Nephron (organoid): Measurements from ENCODE around the gene HIC2.

Source experiments
- H3K27ac Mint-ChIP-seq, 3 experiments: 2 replicates each; pipeline ENCODE4 v1.8.0; 2020; ENCODE audit warnings: mixed read lengths in 3 of 3, mild to moderate bottlenecking in 2 of 3, moderate library complexity in 1 of 3
- H3K27me3 Mint-ChIP-seq: 2 replicates; pipeline ENCODE4 v1.8.0; 2021; ENCODE audit warnings: low read depth, mild to moderate bottlenecking, moderate library complexity, mixed read lengths
- H3K36me3 Mint-ChIP-seq: 2 replicates; pipeline ENCODE4 v1.8.0; 2020; ENCODE audit warnings: low read depth, mixed read lengths
- H3K4me1 Mint-ChIP-seq: 2 replicates; pipeline ENCODE4 v1.8.0; 2020; ENCODE audit warnings: mixed read lengths
- H3K4me3 Mint-ChIP-seq, 3 experiments: 2 replicates each; pipeline ENCODE4 v1.8.0; 2020; ENCODE audit warnings: mild to moderate bottlenecking in 3 of 3, mixed read lengths in 3 of 3, moderate library complexity in 2 of 3
- H3K9me3 Mint-ChIP-seq: 2 replicates; pipeline ENCODE4 v1.8.0; 2020; ENCODE audit warnings: mixed read lengths
- TF ChIP-seq, protein P1 (sequence below), 3 experiments: fragments of 200-600 bp; sonication (generic); IDR thresholded peaks; one replicate each; pipeline ENCODE4 v1.5.0; 2021; ENCODE audit warnings: antibody characterized with exemption in 3 of 3; ENCODE audit not compliant: unreplicated experiment in 3 of 3

Gene HIC2

DNA sequence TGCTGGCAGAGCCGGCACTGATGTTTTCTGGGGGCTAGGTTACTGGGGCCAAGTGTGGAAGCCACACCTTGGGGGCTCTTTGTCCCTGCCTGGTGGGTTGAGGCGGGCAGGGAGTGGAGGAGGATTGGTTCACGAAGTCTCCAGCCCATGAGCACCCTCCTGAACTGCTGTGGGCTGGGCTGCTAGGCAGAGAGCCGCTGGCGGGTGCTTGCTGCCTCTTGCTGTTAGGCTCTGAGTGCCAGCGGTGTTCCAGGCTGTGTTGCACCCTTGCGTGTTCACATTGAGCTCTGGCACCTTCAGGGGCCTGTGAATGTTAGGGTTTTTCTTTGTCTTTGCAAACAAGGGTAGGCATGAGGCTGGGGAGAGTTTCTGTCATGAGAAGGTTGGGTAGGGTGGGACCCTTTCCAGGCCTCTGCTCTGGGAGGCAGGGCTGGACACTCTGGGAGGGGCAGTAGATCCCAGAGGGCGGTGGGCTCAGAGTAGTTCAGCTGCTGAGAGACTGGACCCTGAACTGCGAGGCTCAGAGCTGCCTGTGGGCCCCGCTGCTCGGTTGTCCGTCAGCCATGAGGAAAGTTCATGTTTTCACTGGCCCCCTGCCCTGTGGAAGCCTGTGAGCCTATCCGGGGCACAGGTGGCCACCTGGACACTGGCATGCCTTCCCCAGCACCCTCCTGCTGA, 26.0 kb downstream of the HIC2 start:
- TF ChIP-seq, protein P1, sequence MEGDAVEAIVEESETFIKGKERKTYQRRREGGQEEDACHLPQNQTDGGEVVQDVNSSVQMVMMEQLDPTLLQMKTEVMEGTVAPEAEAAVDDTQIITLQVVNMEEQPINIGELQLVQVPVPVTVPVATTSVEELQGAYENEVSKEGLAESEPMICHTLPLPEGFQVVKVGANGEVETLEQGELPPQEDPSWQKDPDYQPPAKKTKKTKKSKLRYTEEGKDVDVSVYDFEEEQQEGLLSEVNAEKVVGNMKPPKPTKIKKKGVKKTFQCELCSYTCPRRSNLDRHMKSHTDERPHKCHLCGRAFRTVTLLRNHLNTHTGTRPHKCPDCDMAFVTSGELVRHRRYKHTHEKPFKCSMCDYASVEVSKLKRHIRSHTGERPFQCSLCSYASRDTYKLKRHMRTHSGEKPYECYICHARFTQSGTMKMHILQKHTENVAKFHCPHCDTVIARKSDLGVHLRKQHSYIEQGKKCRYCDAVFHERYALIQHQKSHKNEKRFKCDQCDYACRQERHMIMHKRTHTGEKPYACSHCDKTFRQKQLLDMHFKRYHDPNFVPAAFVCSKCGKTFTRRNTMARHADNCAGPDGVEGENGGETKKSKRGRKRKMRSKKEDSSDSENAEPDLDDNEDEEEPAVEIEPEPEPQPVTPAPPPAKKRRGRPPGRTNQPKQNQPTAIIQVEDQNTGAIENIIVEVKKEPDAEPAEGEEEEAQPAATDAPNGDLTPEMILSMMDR (IDR thresholded peaks at IDR 0.05; ENCODE audit: unreplicated experiment in 3 of 3), result no peak
- no peaks in the 10 kb centered on the region for H3K9me3 Mint-ChIP-seq
- H3K27ac Mint-ChIP-seq, result peak overlapping the region in 2 of 3 experiments; percentile 80 to 85
- no peak overlapping the region for H3K4me3 Mint-ChIP-seq
- H3K36me3 Mint-ChIP-seq, result peaks cover 5% of the 10 kb centered on the region
- peaks cover 5% of the 10 kb centered on the region for H3K4me1 Mint-ChIP-seq
- H3K27me3 Mint-ChIP-seq, result no peaks in the 10 kb centered on the region

DNA sequence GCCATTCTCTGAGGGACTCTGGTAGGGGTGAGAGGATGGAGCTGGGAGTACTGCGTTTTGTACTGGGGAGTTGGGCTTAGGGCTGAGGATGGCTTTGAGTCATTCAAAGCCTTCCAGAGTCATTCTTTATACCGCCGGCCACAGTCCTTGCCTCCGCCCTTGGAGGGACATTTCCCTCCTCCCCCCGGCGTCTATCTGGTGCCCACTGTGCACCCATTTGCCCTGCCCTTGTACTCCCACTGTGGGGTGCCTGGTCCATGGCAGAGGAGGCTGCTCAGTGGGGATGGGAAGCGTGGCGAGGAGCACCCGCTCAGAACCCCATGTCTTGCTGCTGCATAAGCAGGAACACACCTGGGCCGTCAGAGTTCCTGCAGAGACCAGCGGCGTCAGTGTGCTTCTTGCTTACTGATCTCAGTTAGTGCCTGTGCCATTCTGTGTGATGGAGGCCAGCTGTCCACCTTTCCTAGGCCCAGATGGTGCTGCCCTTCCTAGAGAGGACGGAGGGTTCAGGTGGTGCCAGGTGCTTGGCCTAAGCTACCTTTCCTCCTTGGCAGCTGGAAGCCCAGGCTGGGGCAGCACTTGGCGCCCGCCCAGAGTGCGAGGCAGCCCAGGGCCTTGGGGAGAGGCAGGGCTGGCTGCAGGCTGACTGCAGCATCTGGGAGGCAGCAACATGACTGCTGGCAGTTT, 26.7 kb downstream of the HIC2 start:
- H3K27ac Mint-ChIP-seq, result no peak overlapping the region
- no peaks in the 10 kb centered on the region for H3K9me3 Mint-ChIP-seq
- peaks cover 5% of the 10 kb centered on the region for H3K4me1 Mint-ChIP-seq
- TF ChIP-seq, protein P1 (IDR thresholded peaks at IDR 0.05; ENCODE audit: unreplicated experiment in 3 of 3), result no peak
- H3K36me3 Mint-ChIP-seq, result peaks cover 5% of the 10 kb centered on the region
- H3K4me3 Mint-ChIP-seq, result no peak overlapping the region
- H3K27me3 Mint-ChIP-seq, result no peaks in the 10 kb centered on the region

DNA sequence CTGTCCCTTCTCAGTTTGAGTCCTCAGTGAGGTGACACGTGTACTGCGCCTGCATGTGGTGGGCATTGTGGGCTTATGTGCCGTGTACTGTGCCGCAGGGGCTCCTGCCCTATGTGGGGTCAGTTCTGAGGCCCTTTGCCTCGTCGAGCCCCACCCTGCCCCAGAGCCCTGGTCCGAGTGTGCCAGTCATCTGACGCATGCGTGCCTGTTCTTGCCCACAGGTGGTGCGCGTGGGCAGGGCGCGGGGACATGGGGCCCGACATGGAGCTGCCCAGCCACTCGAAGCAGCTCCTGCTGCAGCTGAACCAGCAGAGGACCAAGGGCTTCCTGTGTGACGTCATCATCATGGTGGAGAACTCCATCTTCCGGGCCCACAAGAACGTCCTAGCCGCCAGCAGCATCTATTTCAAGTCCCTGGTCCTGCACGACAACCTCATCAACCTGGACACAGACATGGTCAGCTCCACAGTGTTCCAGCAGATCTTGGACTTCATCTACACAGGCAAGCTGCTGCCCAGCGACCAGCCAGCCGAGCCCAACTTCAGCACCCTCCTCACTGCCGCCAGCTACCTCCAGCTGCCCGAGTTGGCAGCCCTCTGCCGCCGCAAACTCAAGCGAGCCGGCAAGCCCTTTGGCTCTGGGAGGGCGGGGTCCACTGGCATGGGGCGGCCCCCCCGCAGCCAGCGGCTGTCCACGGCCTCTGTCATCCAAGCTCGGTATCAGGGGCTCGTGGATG, 27.7 kb downstream of the HIC2 start:
- Mint-ChIP-seq H3K27me3 (no peaks in the 10 kb centered on the region), H3K9me3 (no peaks in the 10 kb centered on the region), H3K4me1 (peaks cover 5% of the 10 kb centered on the region), H3K4me3 (no peak overlapping the region), H3K36me3 (peaks cover 8% of the 10 kb centered on the region), H3K27ac (no peak overlapping the region)
- TF ChIP-seq, protein P1 (IDR thresholded peaks at IDR 0.05; ENCODE audit: unreplicated experiment in 3 of 3), result no peak

DNA sequence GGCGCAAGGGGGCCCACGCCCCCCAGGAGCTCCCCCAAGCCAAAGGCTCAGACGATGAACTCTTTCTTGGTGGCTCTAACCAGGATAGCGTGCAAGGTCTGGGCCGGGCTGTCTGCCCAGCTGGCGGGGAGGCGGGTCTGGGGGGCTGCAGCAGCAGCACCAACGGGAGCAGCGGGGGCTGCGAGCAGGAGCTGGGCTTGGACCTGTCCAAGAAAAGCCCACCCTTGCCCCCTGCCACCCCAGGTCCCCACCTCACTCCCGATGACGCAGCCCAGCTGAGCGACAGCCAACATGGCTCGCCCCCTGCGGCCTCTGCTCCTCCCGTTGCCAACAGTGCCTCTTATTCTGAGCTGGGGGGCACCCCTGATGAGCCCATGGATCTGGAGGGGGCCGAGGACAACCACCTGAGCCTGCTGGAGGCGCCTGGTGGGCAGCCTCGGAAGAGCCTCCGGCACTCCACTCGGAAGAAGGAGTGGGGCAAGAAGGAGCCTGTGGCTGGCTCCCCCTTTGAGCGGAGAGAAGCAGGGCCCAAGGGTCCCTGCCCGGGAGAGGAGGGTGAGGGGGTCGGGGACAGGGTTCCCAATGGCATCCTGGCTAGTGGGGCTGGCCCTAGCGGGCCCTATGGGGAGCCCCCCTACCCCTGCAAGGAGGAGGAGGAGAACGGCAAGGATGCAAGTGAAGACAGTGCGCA, 28.4 kb downstream of the HIC2 start:
- Mint-ChIP-seq H3K27me3 (no peaks in the 10 kb centered on the region), H3K27ac (no peak overlapping the region), H3K9me3 (no peaks in the 10 kb centered on the region), H3K4me1 (peaks cover 5% of the 10 kb centered on the region), H3K4me3 (no peak overlapping the region), H3K36me3 (peaks cover 8% of the 10 kb centered on the region)
- TF ChIP-seq, protein P1 (IDR thresholded peaks at IDR 0.05; ENCODE audit: unreplicated experiment in 3 of 3), result no peak

DNA sequence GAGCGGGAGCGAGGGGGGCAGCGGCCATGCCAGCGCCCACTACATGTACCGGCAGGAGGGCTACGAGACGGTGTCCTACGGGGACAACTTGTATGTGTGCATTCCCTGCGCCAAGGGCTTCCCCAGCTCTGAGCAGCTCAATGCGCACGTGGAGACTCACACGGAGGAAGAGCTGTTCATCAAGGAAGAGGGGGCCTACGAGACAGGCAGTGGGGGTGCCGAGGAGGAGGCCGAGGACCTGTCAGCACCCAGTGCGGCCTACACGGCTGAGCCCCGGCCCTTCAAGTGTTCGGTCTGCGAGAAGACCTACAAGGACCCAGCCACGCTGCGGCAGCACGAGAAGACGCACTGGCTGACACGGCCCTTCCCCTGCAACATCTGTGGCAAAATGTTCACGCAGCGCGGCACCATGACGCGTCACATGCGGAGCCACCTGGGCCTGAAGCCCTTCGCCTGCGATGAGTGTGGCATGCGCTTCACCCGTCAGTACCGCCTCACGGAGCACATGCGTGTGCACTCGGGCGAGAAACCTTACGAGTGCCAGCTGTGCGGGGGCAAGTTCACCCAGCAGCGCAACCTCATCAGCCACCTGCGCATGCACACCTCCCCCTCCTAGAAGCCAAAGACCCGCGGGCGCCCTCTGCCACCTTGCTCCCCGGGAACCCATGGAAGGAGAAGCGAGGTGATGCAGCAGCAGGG, 29.1 kb downstream of the HIC2 start:
- H3K27me3 Mint-ChIP-seq, result no peaks in the 10 kb centered on the region
- H3K27ac Mint-ChIP-seq, result no peak overlapping the region
- peaks cover 8% of the 10 kb centered on the region for H3K36me3 Mint-ChIP-seq
- TF ChIP-seq, protein P1 (IDR thresholded peaks at IDR 0.05; ENCODE audit: unreplicated experiment in 3 of 3), result no peak
- no peaks in the 10 kb centered on the region for H3K9me3 Mint-ChIP-seq
- H3K4me1 Mint-ChIP-seq, result peaks cover 5% of the 10 kb centered on the region
- no peak overlapping the region for H3K4me3 Mint-ChIP-seq
